DOHH2 (cell line): ENCODE measurements around the gene MARS1.
A peak's percentile ranks its signal among the peaks of the same experiment; 100 is the strongest.

ENCODE experiments used
- H3F3A ChIP-seq: fragments of 200-600 bp; sonication (generic), shearing (Covaris generic); 2 replicates; pipeline ENCODE4 v1.6.0; 2016; ENCODE audit warnings: antibody characterized with exemption, mild to moderate bottlenecking; ENCODE audit not compliant: control insufficient read depth, insufficient read depth
- H3K27ac ChIP-seq: fragments of 200-600 bp; sonication (generic); 2 replicates; pipeline ENCODE4 v1.5.1; 2014; ENCODE audit warnings: low read depth, mild to moderate bottlenecking, low read length, moderate library complexity
- H3K27me3 ChIP-seq: fragments of 200-600 bp; sonication (generic); 2 replicates; pipeline ENCODE4 v1.6.1; 2014; ENCODE audit warnings: mild to moderate bottlenecking, low read length, mixed read lengths; ENCODE audit not compliant: control insufficient read depth
- H3K36me3 ChIP-seq: fragments of 200-600 bp; sonication (generic); 2 replicates; pipeline ENCODE4 v1.6.1; 2014; ENCODE audit warnings: mild to moderate bottlenecking, low read length, moderate library complexity, mixed read lengths; ENCODE audit not compliant: control insufficient read depth
- H3K4me1 ChIP-seq: fragments of 200-600 bp; sonication (generic); 2 replicates; pipeline ENCODE4 v1.6.1; 2014; ENCODE audit warnings: mild to moderate bottlenecking, low read length, mixed read lengths; ENCODE audit not compliant: control insufficient read depth
- H3K4me2 ChIP-seq: fragments of 200-600 bp; sonication (generic); 2 replicates; pipeline ENCODE4 v1.6.0; 2014; ENCODE audit warnings: mild to moderate bottlenecking, low read length, moderate library complexity
- H3K4me3 ChIP-seq: fragments of 200-600 bp; sonication (generic); 2 replicates; pipeline ENCODE4 v1.5.1; 2014; ENCODE audit warnings: mild to moderate bottlenecking, low read length, mixed read lengths
- H3K79me2 ChIP-seq: fragments of 200-600 bp; sonication (generic); 2 replicates; pipeline ENCODE4 v1.6.1; 2014; ENCODE audit warnings: mild to moderate bottlenecking, low read length, mixed read lengths; ENCODE audit not compliant: control insufficient read depth
- H3K9me2 ChIP-seq: fragments of 200-600 bp; sonication (generic); replicated peaks from 2 replicates; pipeline ENCODE4 v1.6.1; 2014; ENCODE audit warnings: mild to moderate bottlenecking, low read length, mixed read lengths; ENCODE audit not compliant: control insufficient read depth
- H3K9me3 ChIP-seq: fragments of 200-600 bp; sonication (generic); 2 replicates; pipeline ENCODE4 v1.6.1; 2014; ENCODE audit warnings: antibody characterized with exemption, low read length, mixed read lengths; ENCODE audit not compliant: control insufficient read depth, insufficient read depth
- H4K20me1 ChIP-seq: fragments of 200-600 bp; sonication (generic); 2 replicates; pipeline ENCODE4 v1.6.0; 2014; ENCODE audit warnings: low read depth, mild to moderate bottlenecking, antibody characterized with exemption, low read length, moderate library complexity; ENCODE audit not compliant: control insufficient read depth, insufficient read depth
- EZH2phosphoT487 ChIP-seq: fragments of 200-600 bp; sonication (generic); IDR thresholded peaks from 2 replicates; pipeline ENCODE4 v1.6.1; 2017; ENCODE audit warnings: borderline replicate concordance, mild to moderate bottlenecking, antibody characterized with exemption, low read length, moderate library complexity, mixed read lengths
- TF ChIP-seq, protein P1 (sequence below): fragments of 200-600 bp; sonication (generic); IDR thresholded peaks from one replicate; pipeline ENCODE4 v1.5.1; 2014; ENCODE audit warnings: antibody characterized with exemption, mild to moderate bottlenecking, low read depth, low read length; ENCODE audit not compliant: poor library complexity, severe bottlenecking

Gene MARS1

GRCh38 chr12:57451233-57451778 is 36.6 kb upstream of the MARS1 start:
- H3K27me3 ChIP-seq, result no peaks in the 10 kb centered on the region
- TF ChIP-seq EZH2phosphoT487, result no peak
- TF ChIP-seq, protein P1, sequence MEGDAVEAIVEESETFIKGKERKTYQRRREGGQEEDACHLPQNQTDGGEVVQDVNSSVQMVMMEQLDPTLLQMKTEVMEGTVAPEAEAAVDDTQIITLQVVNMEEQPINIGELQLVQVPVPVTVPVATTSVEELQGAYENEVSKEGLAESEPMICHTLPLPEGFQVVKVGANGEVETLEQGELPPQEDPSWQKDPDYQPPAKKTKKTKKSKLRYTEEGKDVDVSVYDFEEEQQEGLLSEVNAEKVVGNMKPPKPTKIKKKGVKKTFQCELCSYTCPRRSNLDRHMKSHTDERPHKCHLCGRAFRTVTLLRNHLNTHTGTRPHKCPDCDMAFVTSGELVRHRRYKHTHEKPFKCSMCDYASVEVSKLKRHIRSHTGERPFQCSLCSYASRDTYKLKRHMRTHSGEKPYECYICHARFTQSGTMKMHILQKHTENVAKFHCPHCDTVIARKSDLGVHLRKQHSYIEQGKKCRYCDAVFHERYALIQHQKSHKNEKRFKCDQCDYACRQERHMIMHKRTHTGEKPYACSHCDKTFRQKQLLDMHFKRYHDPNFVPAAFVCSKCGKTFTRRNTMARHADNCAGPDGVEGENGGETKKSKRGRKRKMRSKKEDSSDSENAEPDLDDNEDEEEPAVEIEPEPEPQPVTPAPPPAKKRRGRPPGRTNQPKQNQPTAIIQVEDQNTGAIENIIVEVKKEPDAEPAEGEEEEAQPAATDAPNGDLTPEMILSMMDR, result no peak
- H3K79me2 ChIP-seq, result no peaks in the 10 kb centered on the region
- no peaks in the 10 kb centered on the region for H4K20me1 ChIP-seq
- H3F3A ChIP-seq, result no peaks in the 10 kb centered on the region
- H3K4me2 ChIP-seq, result no peak overlapping the region
- no peaks in the 10 kb centered on the region for H3K36me3 ChIP-seq
- H3K27ac ChIP-seq, result no peak overlapping the region
- no peak overlapping the region for H3K4me3 ChIP-seq
- no peaks in the 10 kb centered on the region for H3K9me2 ChIP-seq
- no peaks in the 10 kb centered on the region for H3K9me3 ChIP-seq
- H3K4me1 ChIP-seq, result peaks cover 28% of the 10 kb centered on the region

DNA sequence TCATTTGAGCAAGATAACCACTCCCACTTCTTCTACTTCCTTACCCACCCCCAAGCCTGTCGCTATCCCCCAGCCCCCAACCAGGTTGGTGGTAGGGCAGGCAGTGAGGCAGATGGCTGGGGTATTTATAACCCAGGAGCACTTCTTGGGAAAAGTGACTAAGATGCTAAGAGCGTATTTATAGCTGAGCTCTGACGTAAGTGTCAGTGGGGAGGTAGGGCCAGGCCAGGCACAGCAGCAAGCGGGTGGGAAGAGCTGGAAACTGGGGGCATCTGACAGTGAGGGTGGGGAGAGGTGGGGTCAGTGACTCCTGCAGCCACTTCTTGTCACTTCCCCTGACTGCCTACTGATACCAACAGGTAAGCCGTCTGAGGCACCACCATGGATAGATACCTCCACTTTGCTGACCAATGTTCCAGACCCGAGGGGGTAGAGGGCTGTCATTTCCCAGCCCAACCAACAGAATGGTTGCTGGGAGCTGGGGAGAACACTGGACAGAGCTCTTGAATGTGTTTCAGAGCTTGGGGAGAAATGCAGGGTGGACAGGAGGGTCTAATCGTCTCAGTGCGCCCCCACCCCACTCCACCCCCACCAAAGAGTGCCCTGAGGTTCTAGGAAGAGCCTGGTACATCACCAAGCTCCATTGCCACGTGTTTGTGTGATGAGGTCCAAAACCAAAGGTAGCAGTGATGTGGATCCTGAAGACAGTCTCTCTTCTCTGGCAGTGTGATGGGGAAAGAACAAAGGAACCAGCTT is 35.5 kb upstream of the MARS1 start:
- no peak overlapping the region for H3K4me2 ChIP-seq
- TF ChIP-seq, protein P1, result no peak
- no peak for TF ChIP-seq EZH2phosphoT487
- H3K9me3 ChIP-seq, result no peaks in the 10 kb centered on the region
- H3K4me1 ChIP-seq, result peaks cover 28% of the 10 kb centered on the region
- H3K4me3 ChIP-seq, result no peak overlapping the region
- H3K79me2 ChIP-seq, result no peaks in the 10 kb centered on the region
- H4K20me1 ChIP-seq, result no peaks in the 10 kb centered on the region
- H3K27me3 ChIP-seq, result no peaks in the 10 kb centered on the region
- H3K36me3 ChIP-seq, result no peaks in the 10 kb centered on the region
- no peaks in the 10 kb centered on the region for H3F3A ChIP-seq
- no peaks in the 10 kb centered on the region for H3K9me2 ChIP-seq
- no peak overlapping the region for H3K27ac ChIP-seq

- peaks cover 5% of the 10 kb centered on the region; the same call in 1 of the 2 replicates for H3F3A ChIP-seq
- H3K9me3 ChIP-seq, result no peaks in the 10 kb centered on the region
- no peaks in the 10 kb centered on the region for H3K9me2 ChIP-seq
- H4K20me1 ChIP-seq, result no peaks in the 10 kb centered on the region
- H3K27ac ChIP-seq, result no peak overlapping the region
- H3K36me3 ChIP-seq, result no peaks in the 10 kb centered on the region
- TF ChIP-seq, protein P1, result peak; percentile 86
- TF ChIP-seq EZH2phosphoT487, result no peak
- no peak overlapping the region for H3K4me3 ChIP-seq
- H3K27me3 ChIP-seq, result no peaks in the 10 kb centered on the region
- H3K4me1 ChIP-seq, result peaks cover 28% of the 10 kb centered on the region
- no peak overlapping the region for H3K4me2 ChIP-seq
- H3K79me2 ChIP-seq, result no peaks in the 10 kb centered on the region
Observed at GRCh38 chr12:57452937-57453509, 34.8 kb upstream of the MARS1 start.
